OCI-M2 (cell line): ENCODE results near the gene FLNC.

Experiments used
- DNase-seq: peaks from one replicate; lab custom pipeline; 2025; ENCODE audit not compliant: unreplicated experiment; lab: John Stamatoyannopoulos, UW

FLNC gene

GRCh38 chr7:128831994-128832879 is 2.0 kb downstream of the FLNC start:
- peak; percentile 76 for DNase-seq

GRCh38 chr7:128832880-128833147 is 2.6 kb downstream of the FLNC start:
- no peak for DNase-seq

DNA sequence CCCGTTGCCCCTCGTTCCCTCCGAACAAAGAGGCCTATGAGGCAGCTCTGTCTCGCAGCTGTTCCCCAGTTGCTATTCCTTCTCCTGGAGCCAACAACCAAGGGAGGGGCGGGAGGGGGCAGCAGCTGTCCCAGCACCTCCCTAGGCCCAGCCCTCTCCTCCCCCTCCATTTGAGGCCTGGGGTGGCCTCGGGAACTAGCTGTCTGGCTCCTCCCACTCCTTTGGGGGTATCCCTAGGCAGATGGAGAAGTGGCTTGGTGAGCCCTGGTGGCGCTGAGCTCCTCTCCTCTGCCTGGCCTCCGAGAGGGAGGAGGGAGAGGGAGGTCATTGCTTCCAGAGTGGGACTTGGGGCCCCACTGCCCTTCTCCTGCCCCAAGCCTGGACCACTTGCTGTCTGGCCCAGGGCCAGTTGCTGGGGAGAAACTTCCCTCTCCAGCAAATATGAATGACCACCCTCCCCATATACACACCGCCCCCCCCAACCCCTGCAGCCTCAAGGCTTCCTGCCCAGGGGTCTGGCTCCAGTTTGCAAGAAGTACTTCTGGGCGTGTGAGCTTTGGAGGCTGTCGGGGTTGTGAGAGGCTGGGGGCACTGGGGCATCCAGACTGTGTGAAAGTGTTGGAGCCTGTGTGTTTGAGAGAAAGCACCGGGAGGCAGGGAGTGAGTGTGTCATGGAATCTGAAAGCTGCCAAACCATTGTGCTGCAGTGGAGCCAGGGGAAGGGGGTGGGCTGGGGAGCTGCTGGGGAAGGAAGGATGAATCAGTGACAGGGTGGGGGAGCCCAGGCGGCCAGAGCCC is 3.1 kb downstream of the FLNC start:
- DNase-seq, result no peak

- no peak for DNase-seq
Measured at GRCh38 chr7:128833946-128834325, 3.7 kb downstream of the FLNC start.

- DNase-seq, result no peak
Measured at GRCh38 chr7:128835231-128835751, 5.1 kb downstream of the FLNC start.

DNA sequence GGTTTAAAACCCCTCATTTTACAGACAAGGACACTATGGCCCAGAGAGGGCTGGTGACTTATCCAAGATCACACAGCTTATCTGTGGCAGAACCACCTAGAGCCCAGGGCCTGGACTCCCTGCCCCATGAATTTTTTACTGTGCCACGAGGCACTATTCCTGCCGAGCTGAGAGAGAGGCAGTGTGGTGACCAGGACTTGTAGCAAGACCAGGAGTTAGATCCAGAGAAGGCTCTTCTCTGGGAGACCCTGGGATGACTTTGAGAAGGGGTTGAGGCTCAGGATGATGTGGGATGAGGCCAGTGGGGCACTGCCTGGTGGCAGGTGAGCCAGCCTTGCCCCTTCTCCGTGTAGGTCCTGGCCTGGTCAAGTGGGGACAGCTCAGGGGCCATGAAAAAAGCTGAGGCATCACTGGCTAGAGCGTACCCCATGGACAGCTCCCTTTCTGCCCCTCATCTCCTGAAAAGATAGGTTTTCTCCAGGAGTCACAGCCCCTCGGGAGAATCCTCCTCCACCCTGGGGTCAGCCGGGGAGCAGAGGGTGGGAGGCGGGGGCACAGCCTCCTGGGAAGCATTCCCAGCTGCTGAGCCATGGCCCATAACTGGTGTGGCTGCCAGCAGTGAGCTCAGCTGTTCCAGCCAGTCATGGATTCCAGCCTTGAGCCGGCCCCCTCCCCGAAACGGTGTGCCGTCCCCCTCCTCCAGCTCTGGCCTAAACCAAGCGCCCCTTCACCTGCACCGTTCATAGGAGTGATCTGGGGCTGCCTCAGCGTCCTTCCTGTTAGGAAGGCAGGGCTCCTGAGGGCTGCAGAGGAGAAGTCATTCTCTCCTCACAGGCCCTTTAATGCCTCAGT is 5.8 kb downstream of the FLNC start:
- DNase-seq, result no peak

DNA sequence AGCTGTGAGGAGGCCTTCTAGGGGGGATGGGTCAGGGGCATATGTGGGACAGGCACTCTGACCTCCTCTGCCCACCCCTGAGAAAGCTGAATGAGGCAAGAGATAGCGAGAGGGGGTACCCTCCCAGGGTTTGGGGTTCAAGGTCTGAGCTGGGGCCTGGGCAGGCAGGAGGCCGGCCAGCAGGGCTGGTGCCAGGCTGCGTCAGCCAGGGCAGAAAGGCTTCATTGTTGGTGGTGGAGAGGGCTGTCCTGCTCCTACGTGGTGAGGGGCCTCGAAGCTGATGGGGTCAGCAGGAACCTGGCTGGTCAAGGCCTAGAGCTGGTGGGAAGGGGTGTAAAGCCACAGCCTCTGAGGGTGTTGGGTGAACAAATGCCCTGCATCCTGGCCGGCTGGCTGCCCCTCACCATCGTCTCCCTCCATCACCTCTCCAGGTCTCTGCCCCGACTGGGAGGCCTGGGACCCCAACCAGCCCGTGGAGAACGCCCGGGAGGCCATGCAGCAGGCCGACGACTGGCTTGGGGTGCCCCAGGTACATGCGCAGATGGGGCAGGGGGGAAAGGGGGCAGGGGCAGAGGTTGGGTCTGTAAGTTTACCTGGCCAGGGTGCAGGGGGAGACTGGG is 6.6 kb downstream of the FLNC start:
- no peak for DNase-seq

DNA sequence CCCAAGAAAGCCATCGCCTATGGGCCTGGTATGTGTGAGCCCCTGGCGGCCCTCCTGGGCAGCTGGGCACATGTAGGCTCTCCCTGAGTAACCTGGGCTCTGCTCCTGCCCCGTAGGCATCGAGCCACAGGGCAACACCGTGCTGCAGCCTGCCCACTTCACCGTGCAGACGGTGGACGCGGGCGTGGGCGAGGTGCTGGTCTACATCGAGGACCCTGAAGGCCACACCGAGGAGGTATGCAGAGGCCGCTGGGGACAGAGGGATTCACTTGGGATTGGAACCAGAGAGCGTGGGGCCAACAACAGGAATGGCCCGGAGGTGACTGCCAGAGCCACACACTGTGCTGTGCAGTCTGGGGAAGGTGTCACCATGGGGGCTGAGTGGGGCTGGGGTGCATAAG is 7.3 kb downstream of the FLNC start:
- no peak for DNase-seq

GRCh38 chr7:128838109-128838779 is 8.0 kb downstream of the FLNC start:
- DNase-seq, result no peak

DNA sequence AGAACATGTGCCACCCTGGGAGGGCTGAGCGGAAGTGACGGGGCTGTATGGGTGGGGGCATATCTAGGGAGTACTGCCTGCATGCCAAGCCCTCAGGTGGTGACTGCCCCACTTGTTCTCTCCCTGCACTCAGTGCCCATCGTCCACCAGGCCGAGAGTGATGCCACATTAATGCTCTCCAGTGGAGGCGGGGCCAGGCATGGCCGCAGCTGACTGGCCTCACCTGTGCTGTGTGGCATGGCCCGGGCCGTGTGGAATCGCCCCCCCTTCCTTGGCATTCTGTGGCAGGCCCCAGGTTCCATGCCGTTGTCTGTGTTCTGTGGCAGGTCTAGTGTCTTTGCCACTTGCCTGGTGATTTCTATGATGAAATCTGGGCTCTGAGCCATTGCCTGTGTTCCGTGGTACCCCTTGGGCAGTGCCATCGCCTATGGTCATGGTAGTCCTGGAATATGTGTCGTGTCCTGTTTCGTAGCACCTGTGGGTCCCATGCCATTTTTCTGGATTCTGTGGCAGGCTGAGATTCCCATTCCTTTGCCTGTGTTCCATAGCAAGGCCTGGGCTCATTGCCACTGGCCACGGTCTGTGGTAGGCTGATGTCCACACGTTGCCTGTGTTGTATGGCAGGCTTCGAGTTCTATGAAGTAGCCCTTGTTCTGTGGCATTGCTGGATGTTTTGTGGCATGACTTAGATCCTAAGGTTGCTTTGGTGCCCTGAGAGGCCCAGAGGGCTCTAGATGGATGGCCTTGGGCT is 8.9 kb downstream of the FLNC start:
- DNase-seq, result no peak

DNA sequence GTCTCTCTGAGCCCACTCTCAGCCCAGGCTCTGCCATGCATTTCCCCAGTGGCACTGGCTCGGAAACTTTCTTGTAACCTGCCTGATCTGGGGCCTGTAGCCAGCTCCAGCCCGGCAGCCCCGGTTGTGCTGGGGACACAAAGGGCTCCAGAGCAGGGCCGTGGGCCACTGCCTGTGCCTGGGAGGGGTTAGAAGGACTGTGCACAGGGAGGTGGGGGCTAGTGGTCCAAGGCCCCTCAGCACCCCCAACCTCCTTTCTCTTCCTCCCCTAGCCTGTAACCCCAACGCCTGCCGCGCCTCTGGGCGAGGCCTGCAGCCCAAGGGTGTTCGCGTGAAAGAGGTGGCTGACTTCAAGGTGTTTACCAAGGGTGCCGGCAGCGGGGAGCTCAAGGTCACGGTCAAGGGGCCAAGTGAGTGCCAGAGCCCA is 9.6 kb downstream of the FLNC start:
- no peak for DNase-seq

GRCh38 chr7:128840326-128841170 is 10.3 kb downstream of the FLNC start:
- no peak for DNase-seq

DNA sequence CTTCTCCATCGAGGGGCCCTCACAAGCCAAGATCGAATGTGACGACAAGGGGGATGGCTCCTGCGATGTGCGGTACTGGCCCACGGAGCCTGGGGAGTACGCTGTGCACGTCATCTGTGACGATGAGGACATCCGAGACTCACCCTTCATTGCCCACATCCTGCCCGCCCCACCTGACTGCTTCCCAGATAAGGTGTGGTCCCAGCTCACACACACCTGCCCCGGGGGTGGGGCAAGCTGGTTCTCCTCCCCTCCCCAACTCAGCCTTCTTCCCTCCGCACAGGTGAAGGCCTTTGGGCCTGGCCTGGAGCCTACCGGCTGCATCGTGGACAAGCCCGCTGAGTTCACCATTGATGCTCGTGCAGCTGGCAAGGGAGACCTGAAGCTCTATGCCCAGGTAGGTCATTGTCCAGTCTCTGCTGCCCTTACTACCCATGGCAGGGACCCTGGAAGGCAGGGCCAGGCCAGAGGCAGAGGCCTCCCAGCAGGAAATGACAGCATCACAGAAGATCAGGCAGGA is 11.0 kb downstream of the FLNC start:
- DNase-seq, result no peak

- no peak for DNase-seq
Measured at GRCh38 chr7:128841921-128842673, 11.9 kb downstream of the FLNC start.

DNA sequence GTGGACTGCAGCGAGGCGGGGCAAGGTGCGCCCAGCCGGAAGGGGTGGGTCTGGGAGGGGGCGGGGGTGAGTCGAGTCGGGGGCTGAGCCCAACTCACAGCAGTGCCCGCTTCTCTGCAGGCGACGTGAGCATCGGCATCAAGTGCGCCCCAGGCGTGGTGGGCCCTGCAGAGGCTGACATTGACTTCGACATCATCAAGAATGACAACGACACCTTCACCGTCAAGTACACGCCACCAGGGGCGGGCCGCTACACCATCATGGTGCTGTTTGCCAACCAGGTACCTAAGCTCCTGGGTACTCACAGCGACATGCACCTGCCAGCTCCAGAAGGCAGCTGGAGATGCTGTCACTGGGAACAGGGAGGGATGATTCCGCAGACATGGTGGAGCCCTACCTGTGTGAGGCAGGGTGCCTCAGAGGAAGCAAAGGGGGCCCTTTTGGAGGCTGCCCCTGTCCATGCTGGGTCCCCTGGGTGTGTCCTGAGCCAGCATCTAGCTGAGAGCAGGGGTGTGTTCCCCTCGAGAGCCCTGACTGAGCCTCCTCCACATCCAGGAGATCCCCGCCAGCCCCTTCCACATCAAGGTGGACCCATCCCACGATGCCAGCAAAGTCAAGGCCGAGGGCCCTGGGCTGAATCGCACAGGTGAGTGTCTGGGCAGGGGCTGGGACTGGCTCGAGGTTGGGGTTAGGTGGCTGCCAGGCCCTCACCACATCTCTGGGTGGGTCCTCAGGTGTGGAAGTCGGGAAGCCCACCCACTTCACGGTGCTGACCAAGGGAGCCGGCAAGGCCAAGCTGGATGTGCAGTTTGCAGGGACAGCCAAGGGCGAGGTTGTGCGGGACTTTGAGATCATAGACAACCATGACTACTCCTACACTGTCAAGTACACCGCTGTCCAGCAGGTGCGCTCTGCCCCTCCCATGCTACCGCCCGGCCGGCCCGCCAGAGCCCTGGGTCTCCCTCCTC is 12.8 kb downstream of the FLNC start:
- no peak for DNase-seq

DNA sequence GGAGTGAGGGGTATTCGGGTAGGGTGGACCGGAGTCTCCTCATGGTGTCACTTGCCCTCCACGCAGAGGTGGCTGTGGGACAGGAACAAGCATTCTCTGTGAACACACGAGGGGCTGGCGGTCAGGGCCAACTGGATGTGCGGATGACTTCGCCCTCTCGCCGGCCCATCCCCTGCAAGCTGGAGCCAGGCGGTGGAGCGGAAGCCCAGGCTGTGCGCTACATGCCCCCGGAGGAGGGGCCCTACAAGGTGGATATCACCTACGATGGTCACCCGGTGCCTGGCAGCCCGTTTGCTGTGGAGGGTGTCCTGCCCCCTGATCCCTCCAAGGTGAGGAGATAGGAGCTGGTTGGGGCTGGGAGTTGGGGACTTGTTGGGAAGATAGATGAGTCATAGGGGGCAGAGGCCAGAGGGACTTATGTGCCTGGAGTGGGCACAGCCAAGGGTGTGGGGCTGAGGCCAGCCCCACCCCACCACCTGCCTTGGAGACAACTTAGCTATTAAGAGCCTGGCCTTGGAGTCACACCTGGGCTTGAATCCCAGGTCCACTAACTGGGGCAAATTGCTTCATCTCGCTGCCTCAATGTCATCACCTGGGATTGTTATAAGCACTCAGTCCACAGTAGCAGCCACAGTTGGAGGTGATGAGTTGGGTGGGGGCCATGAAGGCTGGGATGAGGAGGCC is 13.9 kb downstream of the FLNC start:
- no peak for DNase-seq
